C4-2B (cell line): ENCODE data around the gene MCM9.

Experiments
- ZFX ChIP-seq: fragments of 450-650 bp; IDR thresholded peaks from 2 replicates; pipeline ENCODE4 v1.6.1; 2017
- TF ChIP-seq, protein P1 (sequence below): fragments of 450-650 bp; conservative IDR thresholded peaks from 2 replicates; pipeline ENCODE4 v1.5.1; 2017; ENCODE audit warnings: mild to moderate bottlenecking

DNA sequence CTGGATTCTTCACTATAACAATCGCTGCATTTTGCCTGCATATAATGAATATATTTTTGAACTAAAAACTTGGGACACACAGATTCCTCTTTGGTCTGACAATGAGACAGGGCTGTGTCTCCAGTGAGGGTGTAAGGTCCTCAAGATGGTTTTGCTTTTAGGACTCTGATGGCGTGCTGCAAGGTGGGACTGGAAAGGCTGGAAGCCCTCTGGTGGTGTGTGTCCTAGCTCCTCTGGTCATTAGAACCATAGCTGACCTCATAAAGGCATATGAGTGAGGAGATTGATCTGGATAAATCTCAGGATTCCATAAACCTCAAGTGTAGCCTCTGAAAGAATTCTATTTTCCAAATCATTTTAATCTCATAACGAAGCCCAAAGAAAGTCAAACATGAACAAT lies 149.4 kb downstream of the MCM9 start:
- TF ChIP-seq, protein P1, sequence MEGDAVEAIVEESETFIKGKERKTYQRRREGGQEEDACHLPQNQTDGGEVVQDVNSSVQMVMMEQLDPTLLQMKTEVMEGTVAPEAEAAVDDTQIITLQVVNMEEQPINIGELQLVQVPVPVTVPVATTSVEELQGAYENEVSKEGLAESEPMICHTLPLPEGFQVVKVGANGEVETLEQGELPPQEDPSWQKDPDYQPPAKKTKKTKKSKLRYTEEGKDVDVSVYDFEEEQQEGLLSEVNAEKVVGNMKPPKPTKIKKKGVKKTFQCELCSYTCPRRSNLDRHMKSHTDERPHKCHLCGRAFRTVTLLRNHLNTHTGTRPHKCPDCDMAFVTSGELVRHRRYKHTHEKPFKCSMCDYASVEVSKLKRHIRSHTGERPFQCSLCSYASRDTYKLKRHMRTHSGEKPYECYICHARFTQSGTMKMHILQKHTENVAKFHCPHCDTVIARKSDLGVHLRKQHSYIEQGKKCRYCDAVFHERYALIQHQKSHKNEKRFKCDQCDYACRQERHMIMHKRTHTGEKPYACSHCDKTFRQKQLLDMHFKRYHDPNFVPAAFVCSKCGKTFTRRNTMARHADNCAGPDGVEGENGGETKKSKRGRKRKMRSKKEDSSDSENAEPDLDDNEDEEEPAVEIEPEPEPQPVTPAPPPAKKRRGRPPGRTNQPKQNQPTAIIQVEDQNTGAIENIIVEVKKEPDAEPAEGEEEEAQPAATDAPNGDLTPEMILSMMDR: no peak
- TF ChIP-seq ZFX: no peak
